Mucosa of rectum (tissue), 2 donors: ENCODE measurements around the gene DYSF.
"Not testable (repeated sequence)": the region's sequence is repeated elsewhere in the genome, so short reads cannot be mapped to it uniquely, and the experiment has no call there.

Experiments used
- H3K27ac ChIP-seq, 2 donors: one replicate each; pipeline ENCODE4 v1.7.0; 2013; ENCODE audit warnings: inconsistent platforms in 2 of 2, low read depth in 2 of 2, low read length in 2 of 2
- H3K27me3 ChIP-seq, 2 donors: one replicate each; pipeline ENCODE4 v1.7.0; 2013; ENCODE audit warnings: low read length in 2 of 2; ENCODE audit not compliant: control insufficient read depth in 2 of 2, insufficient read depth in 2 of 2
- H3K36me3 ChIP-seq, 2 donors: one replicate each; pipeline ENCODE4 v1.7.0; 2013; ENCODE audit warnings: low read length in 2 of 2; ENCODE audit not compliant: control insufficient read depth in 2 of 2, insufficient read depth in 2 of 2
- H3K4me1 ChIP-seq, 2 donors: one replicate each; pipeline ENCODE4 v1.7.0; 2013; ENCODE audit warnings: low read length in 2 of 2, mild to moderate bottlenecking in 1 of 2; ENCODE audit not compliant: control insufficient read depth in 2 of 2, insufficient read depth in 2 of 2
- H3K4me3 ChIP-seq, 2 donors: one replicate each; pipeline ENCODE4 v1.7.0; 2013; ENCODE audit warnings: low read length in 2 of 2
- H3K9ac ChIP-seq, 2 donors: one replicate each; pipeline ENCODE4 v1.7.0; 2013; ENCODE audit warnings: low read length in 2 of 2, low read depth in 1 of 2, mild to moderate bottlenecking in 1 of 2
- H3K9me3 ChIP-seq, 2 donors: one replicate each; pipeline ENCODE4 v1.7.0; 2013; ENCODE audit warnings: low read length in 2 of 2; ENCODE audit not compliant: control insufficient read depth in 2 of 2
- donor health status: healthy.
- donor health status: Normal muscosa, but diverticular disease.

The DYSF gene

GRCh38 chr2:71453404-71454220 lies at the start of gene DYSF:
TSS of gene DYSF (plus strand) at chr2:71453561.
- peaks cover 12 to 23% of the 10 kb centered on the region in 2 donors for H3K27me3 ChIP-seq
- no peaks in the 10 kb centered on the region for H3K36me3 ChIP-seq
- no peaks in the 10 kb centered on the region for H3K9me3 ChIP-seq
- H3K4me3 ChIP-seq, result peak within 1 kb of the TSS; percentile 42 to 53
- H3K9ac ChIP-seq, result peak within 1 kb of the TSS in 1 of 2 donors; percentile 22
- peak within 1 kb of the TSS in 1 of 2 donors; percentile 18 for H3K27ac ChIP-seq
- H3K4me1 ChIP-seq, result peaks cover 6 to 10% of the 10 kb centered on the region in 2 donors

DNA sequence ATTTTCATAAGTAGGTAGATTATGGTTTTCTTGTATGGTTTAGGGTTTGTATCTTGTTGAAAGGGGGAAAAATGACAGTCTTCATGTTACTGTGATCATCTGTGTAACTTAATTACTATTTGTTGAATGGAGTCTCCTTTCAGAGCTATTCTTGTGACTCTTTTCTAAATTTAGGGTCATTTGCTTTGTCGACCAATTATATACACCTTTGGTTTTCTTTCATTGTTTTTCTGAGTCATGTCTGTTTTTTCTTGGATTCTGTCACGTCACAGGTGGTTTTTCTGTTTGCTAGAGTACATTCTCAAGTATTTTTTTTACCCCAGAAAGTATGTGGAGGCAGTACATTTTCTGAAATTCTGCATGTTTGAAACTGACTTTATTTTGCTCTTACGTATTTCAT lies 43.8 kb upstream of the DYSF start:
- H3K9me3 ChIP-seq, result no peaks in the 10 kb centered on the region
- H3K27ac ChIP-seq, result no peak overlapping the region
- H3K27me3 ChIP-seq, result no peaks in the 10 kb centered on the region
- H3K4me1 ChIP-seq, result no peaks in the 10 kb centered on the region
- no peak overlapping the region for H3K4me3 ChIP-seq
- H3K36me3 ChIP-seq, result peaks cover 33 to 39% of the 10 kb centered on the region in 2 donors
- no peak overlapping the region for H3K9ac ChIP-seq

GRCh38 chr2:71410696-71411095 lies 42.7 kb upstream of the DYSF start:
- Histone ChIP-seq H3K36me3 (peaks cover 24 to 32% of the 10 kb centered on the region in 2 donors), H3K27me3 (no peaks in the 10 kb centered on the region), H3K9ac (no peak overlapping the region), H3K27ac (no peak overlapping the region), H3K4me3 (no peak overlapping the region), H3K4me1 (no peaks in the 10 kb centered on the region), H3K9me3 (no peaks in the 10 kb centered on the region)

GRCh38 chr2:71416866-71417265 lies 36.5 kb upstream of the DYSF start:
- not testable (repeated sequence) for H3K4me1 ChIP-seq, H3K27me3 ChIP-seq, H3K36me3 ChIP-seq, H3K27ac ChIP-seq, H3K9ac ChIP-seq, H3K9me3 ChIP-seq
- peak overlapping the region in 1 of 2 donors; percentile 13 for H3K4me3 ChIP-seq

- H3K27ac ChIP-seq, result peak overlapping the region; percentile 47 to 77
- peak overlapping the region in 1 of 2 donors; percentile 38 for H3K9ac ChIP-seq
Observed at GRCh38 chr2:71417300-71418202, 35.8 kb upstream of the DYSF start.

GRCh38 chr2:71419145-71419544 lies 34.2 kb upstream of the DYSF start:
- Histone ChIP-seq H3K36me3 (peaks cover 16 to 19% of the 10 kb centered on the region in 2 donors), H3K9ac (no peak overlapping the region), H3K9me3 (no peaks in the 10 kb centered on the region), H3K4me3 (no peak overlapping the region), H3K27me3 (no peaks in the 10 kb centered on the region), H3K27ac (no peak overlapping the region), H3K4me1 (peaks cover 0 to 2% of the 10 kb centered on the region in 2 donors)

More at GRCh38 chr2:71417300-71418202, 35.8 kb upstream of the DYSF start:
- Histone ChIP-seq H3K27me3 (no peaks in the 10 kb centered on the region), H3K4me3 (peak overlapping the region; percentile 46 to 71), H3K4me1 (peaks cover 0 to 2% of the 10 kb centered on the region in 2 donors), H3K36me3 (peaks cover 3 to 6% of the 10 kb centered on the region in 2 donors), H3K9me3 (no peaks in the 10 kb centered on the region)

- H3K9ac ChIP-seq, result no peak overlapping the region
- H3K27me3 ChIP-seq, result no peaks in the 10 kb centered on the region
- H3K9me3 ChIP-seq, result no peaks in the 10 kb centered on the region
- H3K4me3 ChIP-seq, result no peak overlapping the region
- H3K4me1 ChIP-seq, result peaks cover 0 to 2% of the 10 kb centered on the region in 2 donors
- no peak overlapping the region for H3K27ac ChIP-seq
- H3K36me3 ChIP-seq, result peaks cover 16 to 27% of the 10 kb centered on the region in 2 donors
Observed at GRCh38 chr2:71419976-71420375, 33.4 kb upstream of the DYSF start.

GRCh38 chr2:71422786-71423185 lies 30.6 kb upstream of the DYSF start:
- H3K4me1 ChIP-seq, result no peaks in the 10 kb centered on the region
- no peak overlapping the region for H3K9ac ChIP-seq
- H3K27ac ChIP-seq, result no peak overlapping the region
- H3K4me3 ChIP-seq, result no peak overlapping the region
- peaks cover 32 to 42% of the 10 kb centered on the region in 2 donors for H3K36me3 ChIP-seq
- no peaks in the 10 kb centered on the region for H3K27me3 ChIP-seq
- no peaks in the 10 kb centered on the region for H3K9me3 ChIP-seq

- Histone ChIP-seq H3K4me1 (no peaks in the 10 kb centered on the region), H3K9ac (no peak overlapping the region), H3K9me3 (no peaks in the 10 kb centered on the region), H3K27me3 (no peaks in the 10 kb centered on the region), H3K27ac (no peak overlapping the region), H3K4me3 (no peak overlapping the region), H3K36me3 (peaks cover 39 to 50% of the 10 kb centered on the region in 2 donors)
Observed at GRCh38 chr2:71423817-71424420, 29.4 kb upstream of the DYSF start.
